HepG2 (cell line): ENCODE data around the gene TAS1R1. TPM values are rescaled to one million over a fixed set of nuclear protein-coding genes. Genes with fewer than 3 reads are reported as not detected.

Experiments used
- AKAP8 ChIP-seq: sonication (generic); formaldehyde crosslinking; IDR thresholded peaks from 2 replicates; pipeline ENCODE4 v1.5.1; 2020; ENCODE audit warnings: mild to moderate bottlenecking, missing genetic modification reagents
- ARNT ChIP-seq: fragments of 450-650 bp; IDR thresholded peaks from 2 replicates; pipeline ENCODE4 v1.6.1; 2017
- BATF2 ChIP-seq: sonication (generic); formaldehyde crosslinking; IDR thresholded peaks from 2 replicates; pipeline ENCODE4 v1.8.0; 2022; ENCODE audit warnings: mild to moderate bottlenecking, missing genetic modification reagents, moderate library complexity
- EZH2 ChIP-seq: conservative IDR thresholded peaks from 2 replicates; pipeline ENCODE4 v1.6.1; 2012; ENCODE audit warnings: mild to moderate bottlenecking, low read depth, low read length, moderate library complexity
- FLYWCH1 ChIP-seq: sonication (generic); formaldehyde crosslinking; IDR thresholded peaks from 2 replicates; pipeline ENCODE4 v1.8.1; 2023; ENCODE audit warnings: mild to moderate bottlenecking, missing genetic modification reagents
- FOXO4 ChIP-seq: sonication (generic); formaldehyde crosslinking; conservative IDR thresholded peaks from 2 replicates; pipeline ENCODE4 v1.8.1; 2023; ENCODE audit warnings: missing genetic modification reagents
- HES4 ChIP-seq: sonication (generic); formaldehyde crosslinking; IDR thresholded peaks from 2 replicates; pipeline ENCODE4 v1.9.0; 2021; ENCODE audit warnings: mild to moderate bottlenecking, missing genetic modification reagents, borderline replicate concordance
- HOXD1 ChIP-seq: sonication (generic); formaldehyde crosslinking; IDR thresholded peaks from 2 replicates; pipeline ENCODE4 v1.5.0; 2020; ENCODE audit warnings: missing genetic modification reagents
- KDM3A ChIP-seq: IDR thresholded peaks from 2 replicates; pipeline ENCODE4 v1.6.1; 2018; ENCODE audit warnings: low read depth, missing compliant biosample characterization
- KLF11 ChIP-seq: IDR thresholded peaks from 2 replicates; pipeline ENCODE4 v1.6.1; 2016; ENCODE audit warnings: missing compliant biosample characterization
- MTF2 ChIP-seq: sonication (generic); formaldehyde crosslinking; IDR thresholded peaks from 2 replicates; pipeline ENCODE4 v1.5.0; 2020; ENCODE audit warnings: missing genetic modification reagents, borderline replicate concordance
- MYNN ChIP-seq: sonication (generic); formaldehyde crosslinking; IDR thresholded peaks from 2 replicates; pipeline ENCODE4 v1.4.0; 2020; ENCODE audit warnings: mild to moderate bottlenecking, low read depth, missing genetic modification reagents
- PAF1 ChIP-seq: IDR thresholded peaks from 2 replicates; pipeline ENCODE4 v1.6.1; 2016; ENCODE audit warnings: missing genetic modification reagents, missing compliant biosample characterization
- PITX1 ChIP-seq: sonication (generic); formaldehyde crosslinking; IDR thresholded peaks from 2 replicates; pipeline ENCODE4 v1.5.1; 2020; ENCODE audit warnings: mild to moderate bottlenecking, missing genetic modification reagents
- RFX5 ChIP-seq: IDR thresholded peaks from 2 replicates; pipeline ENCODE4 v1.6.1; 2011; ENCODE audit warnings: low read depth, low read length, improper control_type of control experiment
- STAT5B ChIP-seq: sonication (generic); formaldehyde crosslinking; IDR thresholded peaks from 2 replicates; pipeline ENCODE4 v1.4.0; 2020; ENCODE audit warnings: missing genetic modification reagents
- TCF7 ChIP-seq: sonication (generic); IDR thresholded peaks from 2 replicates; pipeline ENCODE4 v1.6.1; 2016; ENCODE audit warnings: antibody characterized with exemption, low read depth
- TGIF2 ChIP-seq: IDR thresholded peaks from 2 replicates; pipeline ENCODE4 v1.6.1; 2016; ENCODE audit warnings: control low read depth, missing compliant biosample characterization
- TRIM24 ChIP-seq: sonication (generic); formaldehyde crosslinking; IDR thresholded peaks from 2 replicates; pipeline ENCODE4 v1.8.0; 2022; ENCODE audit warnings: mild to moderate bottlenecking, missing genetic modification reagents
- ZBTB7A ChIP-seq: sonication (generic); formaldehyde crosslinking; IDR thresholded peaks from 2 replicates; pipeline ENCODE4 v1.8.0; 2022; ENCODE audit warnings: mild to moderate bottlenecking, missing genetic modification reagents
- ZKSCAN5 ChIP-seq: sonication (generic); formaldehyde crosslinking; IDR thresholded peaks from 2 replicates; pipeline ENCODE4 v1.5.1; 2020; ENCODE audit warnings: mild to moderate bottlenecking, missing genetic modification reagents
- ZNF234 ChIP-seq: sonication (generic); formaldehyde crosslinking; conservative IDR thresholded peaks from 2 replicates; pipeline ENCODE4 v1.5.1; 2020; ENCODE audit warnings: mild to moderate bottlenecking, missing genetic modification reagents
- ZNF251 ChIP-seq: sonication (generic); formaldehyde crosslinking; IDR thresholded peaks from 2 replicates; pipeline ENCODE4 v1.9.0; 2021; ENCODE audit warnings: mild to moderate bottlenecking, missing genetic modification reagents
- ZNF331 ChIP-seq: sonication (generic); formaldehyde crosslinking; IDR thresholded peaks from 2 replicates; pipeline ENCODE4 v1.4.0; 2020; ENCODE audit warnings: missing genetic modification reagents
- ZNF776 ChIP-seq: sonication (generic); formaldehyde crosslinking; IDR thresholded peaks from 2 replicates; pipeline ENCODE4 v1.4.0; 2020; ENCODE audit warnings: mild to moderate bottlenecking, missing genetic modification reagents
- polyA plus RNA-seq, 8 experiments: library from polyadenylated mRNA; depleted of rRNA in 3 of 8; stranded (reverse) in 7 of 8; unstranded in 1 of 8; fragments of >200 nt; fragmentation: Illumina TruSeq in 4 of 8; extraction: Trizol in 4 of 8; gene quantifications; 2 replicates each; pipeline versions ENCODE4 v1.2.1 to v1.2.3, GENCODE V29; 2011 to 2016; ENCODE audit warnings: low read depth in 4 of 8, missing spikeins in 1 of 8, mixed read lengths in 1 of 8; ENCODE audit not compliant: insufficient read depth in 1 of 8
- total RNA-seq, 5 experiments: library from RNA; depleted of rRNA; stranded (reverse); fragments of >200 nt; fragmentation: Illumina TruSeq; extraction: Trizol; gene quantifications; 2 replicates each; pipeline ENCODE4 v1.2.3, GENCODE V29; 2016; ENCODE audit warnings: low read depth in 1 of 5
- TF ChIP-seq, protein P1 (sequence below): sonication (generic); formaldehyde crosslinking; IDR thresholded peaks from 2 replicates; pipeline ENCODE4 v1.8.1; 2023; ENCODE audit warnings: mild to moderate bottlenecking, moderate library complexity, missing genetic modification reagents
- TF ChIP-seq, protein P2 (sequence below): sonication (generic); formaldehyde crosslinking; IDR thresholded peaks from 2 replicates; pipeline ENCODE4 v1.8.0; 2022; ENCODE audit warnings: mild to moderate bottlenecking, missing genetic modification reagents; ENCODE audit not compliant: insufficient replicate concordance

TAS1R1 gene
- total and polyA plus RNA-seq, 2 of the 13 experiments (the other 11 are each of a cell fraction or from before 2014, with no cell fraction given): 1.4 to 1.6 TPM

GRCh38 chr1:6554031-6554906 is 838 bp upstream of the TAS1R1 start, which contains the start of gene NOL9 (continued):
- no peak for TF ChIP-seq PAF1
- 0 out of 2 replicates have a peak, but pooled peaks have one; percentile 26 for TF ChIP-seq ZNF331 (CRISPR knock-in tag)
- TF ChIP-seq AKAP8: peak; percentile 80; the same call in 1 of the 2 replicates
- peak; percentile 84 for TF ChIP-seq ZNF776 (CRISPR knock-in tag)
- TF ChIP-seq FOXO4 (CRISPR knock-in tag): no peak
- TF ChIP-seq, protein P1, sequence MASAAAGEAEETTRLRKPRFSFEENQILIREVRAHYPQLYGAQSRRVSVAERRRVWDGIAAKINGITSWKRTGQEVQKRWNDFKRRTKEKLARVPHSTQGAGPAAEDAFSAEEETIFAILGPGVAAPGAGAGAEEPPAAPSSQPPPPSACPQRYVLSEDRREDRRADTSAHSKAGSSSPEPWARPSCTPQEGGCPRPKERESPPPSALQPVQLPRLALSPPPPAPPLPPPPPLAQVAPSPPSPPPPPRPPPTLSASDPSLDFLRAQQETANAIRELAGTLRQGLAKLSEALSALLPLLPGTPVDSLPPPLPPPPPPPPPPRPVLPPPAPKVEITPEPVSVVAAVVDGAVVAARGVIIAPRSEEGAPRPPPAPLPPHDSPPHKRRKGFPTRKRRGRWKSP (CRISPR knock-in tag): no peak
- TF ChIP-seq STAT5B: no peak
- TF ChIP-seq, protein P2, sequence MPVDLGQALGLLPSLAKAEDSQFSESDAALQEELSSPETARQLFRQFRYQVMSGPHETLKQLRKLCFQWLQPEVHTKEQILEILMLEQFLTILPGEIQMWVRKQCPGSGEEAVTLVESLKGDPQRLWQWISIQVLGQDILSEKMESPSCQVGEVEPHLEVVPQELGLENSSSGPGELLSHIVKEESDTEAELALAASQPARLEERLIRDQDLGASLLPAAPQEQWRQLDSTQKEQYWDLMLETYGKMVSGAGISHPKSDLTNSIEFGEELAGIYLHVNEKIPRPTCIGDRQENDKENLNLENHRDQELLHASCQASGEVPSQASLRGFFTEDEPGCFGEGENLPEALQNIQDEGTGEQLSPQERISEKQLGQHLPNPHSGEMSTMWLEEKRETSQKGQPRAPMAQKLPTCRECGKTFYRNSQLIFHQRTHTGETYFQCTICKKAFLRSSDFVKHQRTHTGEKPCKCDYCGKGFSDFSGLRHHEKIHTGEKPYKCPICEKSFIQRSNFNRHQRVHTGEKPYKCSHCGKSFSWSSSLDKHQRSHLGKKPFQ: no peak
- TF ChIP-seq RFX5: no peak
- TF ChIP-seq HOXD1 (CRISPR knock-in tag): peak; percentile 64; the same call in 1 of the 2 replicates
- TF ChIP-seq TRIM24 (CRISPR knock-in tag): no peak
- no peak for TF ChIP-seq ZKSCAN5 (CRISPR knock-in tag)
- TF ChIP-seq TCF7: 0 out of 2 replicates have a peak, but pooled peaks have one; percentile 14
- no peak for TF ChIP-seq MYNN (CRISPR knock-in tag)
- no peak for TF ChIP-seq ZNF251
- no peak; the same call in 1 of the 2 replicates for TF ChIP-seq ZBTB7A (CRISPR knock-in tag)
- 0 out of 2 replicates have a peak, but pooled peaks have one; percentile 62 for TF ChIP-seq FLYWCH1 (CRISPR knock-in tag)
- 0 out of 2 replicates have a peak, but pooled peaks have one; percentile 53 for TF ChIP-seq HES4 (CRISPR knock-in tag)
- TF ChIP-seq EZH2: no peak
- no peak for TF ChIP-seq TGIF2 (CRISPR knock-in tag)
- no peak for TF ChIP-seq ARNT
- no peak for TF ChIP-seq BATF2
- no peak for TF ChIP-seq KLF11 (CRISPR knock-in tag)
- peak; percentile 21; the same call in 1 of the 2 replicates for TF ChIP-seq PITX1 (CRISPR knock-in tag)
- TF ChIP-seq ZNF234: 0 out of 2 replicates have a peak, but pooled peaks have one; percentile 34
- TF ChIP-seq MTF2 (CRISPR knock-in tag): peak; percentile 74; the same call in 1 of the 2 replicates
- TF ChIP-seq KDM3A (CRISPR knock-in tag): peak; percentile 87; the same call in 1 of the 2 replicates
